Transverse colon (tissue), 4 donors: Measurements from ENCODE around the gene UNC5B.

Experiments used
- CTCF ChIP-seq, 5 experiments: fragments of 200-600 bp in 3 of 5; fragments of 450-650 bp in 2 of 5; sonication (generic) in 3 of 5; IDR thresholded peaks; 1 replicate in 2 of 5; 2 replicates in 3 of 5; pipeline ENCODE4 v1.5.1; 2016 to 2017; ENCODE audit warnings: antibody characterized with exemption in 5 of 5, inconsistent platforms in 3 of 5, mild to moderate bottlenecking in 2 of 5, moderate library complexity in 1 of 5
- POLR2A ChIP-seq: fragments of 450-650 bp; IDR thresholded peaks from one replicate; pipeline ENCODE4 v1.6.1; 2016; ENCODE audit warnings: antibody characterized with exemption, mild to moderate bottlenecking, moderate library complexity
- POLR2AphosphoS5 ChIP-seq, 3 donors: sonication (generic); formaldehyde crosslinking; IDR thresholded peaks; one replicate each; pipeline ENCODE4 v1.6.1; 2016; ENCODE audit warnings: antibody characterized with exemption in 3 of 3

- TF ChIP-seq POLR2A = no peak
- TF ChIP-seq CTCF (IDR thresholded peaks at IDR 0.05) = no peak
- TF ChIP-seq POLR2AphosphoS5 (IDR thresholded peaks at IDR 0.05) = peak in 2 of 3 donors; percentile 14 to 36
Observed at GRCh38 chr10:71312811-71313789, 100.7 kb downstream of the UNC5B start.
